ENCODE data around the gene RAP1GAP. TPM values are rescaled to one million over a fixed set of nuclear protein-coding genes. Genes with fewer than 3 reads are reported as not detected.

The RAP1GAP gene
- total and polyA plus RNA-seq, 4 donors, result 8.6 to 23.1 (median 11.3) TPM

DNA sequence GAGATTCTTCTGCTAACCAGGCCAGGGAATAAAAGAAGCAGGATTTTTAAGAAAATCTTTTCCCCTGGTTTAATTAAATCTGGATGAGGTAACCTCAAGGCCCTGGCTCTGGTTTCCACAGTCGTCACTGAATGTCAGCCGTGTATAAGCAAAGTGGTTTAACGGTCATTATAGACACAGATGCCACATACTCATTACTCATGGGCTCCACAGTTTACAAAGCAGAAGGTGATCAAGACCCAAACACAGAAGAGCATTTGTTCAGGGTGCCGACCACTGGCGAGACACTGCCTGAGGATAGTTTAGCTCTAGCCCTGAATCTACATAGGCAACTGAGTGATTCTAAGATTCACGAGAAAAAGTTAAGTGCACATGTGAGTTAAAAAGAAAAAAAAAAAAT is 27.8 kb upstream of the RAP1GAP start:
- no peak for DNase-seq (ENCODE audit: low spot score)
- 95% methylated on average over 6 of the region's 6 CpGs for WGBS
- Histone ChIP-seq H3K4me3 (ENCODE audit: low read depth in 1 of 3, low read length in 3 of 3) (no peak overlapping the region), H3K27ac (ENCODE audit: low read depth in 1 of 2, low read length in 2 of 2) (no peak overlapping the region), H3K27me3 (ENCODE audit: control insufficient read depth in 4 of 4, insufficient read depth in 4 of 4, low read length in 3 of 4) (no peaks in the 10 kb centered on the region), H3K4me1 (ENCODE audit: control insufficient read depth in 4 of 4, insufficient read depth in 4 of 4, low read length in 3 of 4) (no peaks in the 10 kb centered on the region), H3K9me3 (ENCODE audit: control insufficient read depth in 4 of 4, low read length in 3 of 4) (no peaks in the 10 kb centered on the region), H3K9ac (ENCODE audit: low read depth in 1 of 2, low read length in 2 of 2) (no peak overlapping the region), H3K36me3 (ENCODE audit: control insufficient read depth in 4 of 4, insufficient read depth in 3 of 4, low read depth in 1 of 4, low read length in 3 of 4) (peaks cover 10 to 33% (median 27%) of the 10 kb centered on the region in 4 donors)
- no peak for TF ChIP-seq GABPA (IDR thresholded peaks at IDR 0.05 in 1 of 2, conservative IDR thresholded peaks at IDR 0.05 in 1 of 2)
- TF ChIP-seq, protein P1, sequence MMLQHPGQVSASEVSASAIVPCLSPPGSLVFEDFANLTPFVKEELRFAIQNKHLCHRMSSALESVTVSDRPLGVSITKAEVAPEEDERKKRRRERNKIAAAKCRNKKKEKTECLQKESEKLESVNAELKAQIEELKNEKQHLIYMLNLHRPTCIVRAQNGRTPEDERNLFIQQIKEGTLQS (IDR thresholded peaks at IDR 0.05), result no peak
- no peak for TF ChIP-seq FOXA1 (IDR thresholded peaks at IDR 0.05)

DNA sequence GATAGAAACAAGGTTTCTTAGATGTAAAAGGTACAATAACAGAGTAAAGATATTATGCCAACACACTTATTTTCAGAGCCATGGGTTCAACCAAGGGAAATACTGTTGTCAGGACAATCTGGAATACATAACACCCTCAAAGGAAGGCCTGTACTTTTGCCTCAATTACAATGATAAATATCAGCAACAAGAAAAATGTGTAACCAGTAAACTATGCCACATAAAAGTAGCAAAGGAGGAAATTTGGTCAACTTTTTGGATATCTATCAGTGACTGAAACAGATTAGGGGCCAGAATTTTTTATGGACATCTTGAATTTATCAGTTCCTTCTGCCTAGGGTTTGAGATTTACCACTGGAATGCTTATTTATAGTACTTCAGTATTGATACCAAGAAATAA is 24.6 kb upstream of the RAP1GAP start:
- no peaks in the 10 kb centered on the region for H3K4me1 ChIP-seq (ENCODE audit: control insufficient read depth in 4 of 4, insufficient read depth in 4 of 4, low read length in 3 of 4)
- TF ChIP-seq RAD21 (IDR thresholded peaks at IDR 0.05) (no peak), YY1 (IDR thresholded peaks at IDR 0.05) (no peak), FOXA2 (IDR thresholded peaks at IDR 0.05) (no peak), GABPA (IDR thresholded peaks at IDR 0.05 in 1 of 2, conservative IDR thresholded peaks at IDR 0.05 in 1 of 2) (no peak), SP1 (IDR thresholded peaks at IDR 0.05) (no peak), NR2F2 (IDR thresholded peaks at IDR 0.05) (no peak)
- TF ChIP-seq, protein P2, sequence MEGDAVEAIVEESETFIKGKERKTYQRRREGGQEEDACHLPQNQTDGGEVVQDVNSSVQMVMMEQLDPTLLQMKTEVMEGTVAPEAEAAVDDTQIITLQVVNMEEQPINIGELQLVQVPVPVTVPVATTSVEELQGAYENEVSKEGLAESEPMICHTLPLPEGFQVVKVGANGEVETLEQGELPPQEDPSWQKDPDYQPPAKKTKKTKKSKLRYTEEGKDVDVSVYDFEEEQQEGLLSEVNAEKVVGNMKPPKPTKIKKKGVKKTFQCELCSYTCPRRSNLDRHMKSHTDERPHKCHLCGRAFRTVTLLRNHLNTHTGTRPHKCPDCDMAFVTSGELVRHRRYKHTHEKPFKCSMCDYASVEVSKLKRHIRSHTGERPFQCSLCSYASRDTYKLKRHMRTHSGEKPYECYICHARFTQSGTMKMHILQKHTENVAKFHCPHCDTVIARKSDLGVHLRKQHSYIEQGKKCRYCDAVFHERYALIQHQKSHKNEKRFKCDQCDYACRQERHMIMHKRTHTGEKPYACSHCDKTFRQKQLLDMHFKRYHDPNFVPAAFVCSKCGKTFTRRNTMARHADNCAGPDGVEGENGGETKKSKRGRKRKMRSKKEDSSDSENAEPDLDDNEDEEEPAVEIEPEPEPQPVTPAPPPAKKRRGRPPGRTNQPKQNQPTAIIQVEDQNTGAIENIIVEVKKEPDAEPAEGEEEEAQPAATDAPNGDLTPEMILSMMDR (IDR thresholded peaks at IDR 0.05; ENCODE audit: low read depth, low read length, missing input control), result no peak
- TF ChIP-seq, protein P3, sequence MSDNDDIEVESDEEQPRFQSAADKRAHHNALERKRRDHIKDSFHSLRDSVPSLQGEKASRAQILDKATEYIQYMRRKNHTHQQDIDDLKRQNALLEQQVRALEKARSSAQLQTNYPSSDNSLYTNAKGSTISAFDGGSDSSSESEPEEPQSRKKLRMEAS (IDR thresholded peaks at IDR 0.05), result no peak
- no peaks in the 10 kb centered on the region for H3K9me3 ChIP-seq (ENCODE audit: control insufficient read depth in 4 of 4, low read length in 3 of 4)
- DNase-seq (ENCODE audit: low spot score), result no peak
- H3K27ac ChIP-seq (ENCODE audit: low read depth in 1 of 2, low read length in 2 of 2), result no peak overlapping the region
- no peak overlapping the region for H3K9ac ChIP-seq (ENCODE audit: low read depth in 1 of 2, low read length in 2 of 2)
- no peaks in the 10 kb centered on the region for H3K27me3 ChIP-seq (ENCODE audit: control insufficient read depth in 4 of 4, insufficient read depth in 4 of 4, low read length in 3 of 4)
- H3K36me3 ChIP-seq (ENCODE audit: control insufficient read depth in 4 of 4, insufficient read depth in 3 of 4, low read depth in 1 of 4, low read length in 3 of 4), result peaks cover 8 to 34% (median 27%) of the 10 kb centered on the region in 4 donors
- H3K4me3 ChIP-seq (ENCODE audit: low read depth in 1 of 3, low read length in 3 of 3), result no peak overlapping the region

DNA sequence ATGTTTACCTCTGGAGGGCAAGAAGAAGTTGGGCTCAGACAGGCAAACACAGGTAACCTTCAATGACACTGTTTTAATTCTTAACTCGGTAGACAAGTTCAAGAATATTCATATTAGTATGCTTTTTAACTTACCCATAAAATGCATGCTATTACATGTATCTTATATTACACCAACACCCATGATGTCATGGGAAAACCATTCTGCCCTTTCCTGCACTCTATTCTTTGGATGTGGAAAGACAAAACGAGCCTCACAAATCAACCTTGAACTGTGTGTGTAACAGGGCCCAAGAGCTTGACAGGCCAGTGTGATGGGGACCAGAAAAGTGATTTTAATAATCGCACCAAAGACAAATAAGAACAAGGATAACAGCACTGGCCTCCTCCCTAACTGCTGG is 22.6 kb upstream of the RAP1GAP start:
- no peak for TF ChIP-seq EGR1 (IDR thresholded peaks at IDR 0.05; ENCODE audit: low read depth in 2 of 2)
- TF ChIP-seq, protein P4, sequence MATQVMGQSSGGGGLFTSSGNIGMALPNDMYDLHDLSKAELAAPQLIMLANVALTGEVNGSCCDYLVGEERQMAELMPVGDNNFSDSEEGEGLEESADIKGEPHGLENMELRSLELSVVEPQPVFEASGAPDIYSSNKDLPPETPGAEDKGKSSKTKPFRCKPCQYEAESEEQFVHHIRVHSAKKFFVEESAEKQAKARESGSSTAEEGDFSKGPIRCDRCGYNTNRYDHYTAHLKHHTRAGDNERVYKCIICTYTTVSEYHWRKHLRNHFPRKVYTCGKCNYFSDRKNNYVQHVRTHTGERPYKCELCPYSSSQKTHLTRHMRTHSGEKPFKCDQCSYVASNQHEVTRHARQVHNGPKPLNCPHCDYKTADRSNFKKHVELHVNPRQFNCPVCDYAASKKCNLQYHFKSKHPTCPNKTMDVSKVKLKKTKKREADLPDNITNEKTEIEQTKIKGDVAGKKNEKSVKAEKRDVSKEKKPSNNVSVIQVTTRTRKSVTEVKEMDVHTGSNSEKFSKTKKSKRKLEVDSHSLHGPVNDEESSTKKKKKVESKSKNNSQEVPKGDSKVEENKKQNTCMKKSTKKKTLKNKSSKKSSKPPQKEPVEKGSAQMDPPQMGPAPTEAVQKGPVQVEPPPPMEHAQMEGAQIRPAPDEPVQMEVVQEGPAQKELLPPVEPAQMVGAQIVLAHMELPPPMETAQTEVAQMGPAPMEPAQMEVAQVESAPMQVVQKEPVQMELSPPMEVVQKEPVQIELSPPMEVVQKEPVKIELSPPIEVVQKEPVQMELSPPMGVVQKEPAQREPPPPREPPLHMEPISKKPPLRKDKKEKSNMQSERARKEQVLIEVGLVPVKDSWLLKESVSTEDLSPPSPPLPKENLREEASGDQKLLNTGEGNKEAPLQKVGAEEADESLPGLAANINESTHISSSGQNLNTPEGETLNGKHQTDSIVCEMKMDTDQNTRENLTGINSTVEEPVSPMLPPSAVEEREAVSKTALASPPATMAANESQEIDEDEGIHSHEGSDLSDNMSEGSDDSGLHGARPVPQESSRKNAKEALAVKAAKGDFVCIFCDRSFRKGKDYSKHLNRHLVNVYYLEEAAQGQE (IDR thresholded peaks at IDR 0.05), result no peak
- TF ChIP-seq, protein P1 (IDR thresholded peaks at IDR 0.05), result no peak
- TF ChIP-seq GABPA (IDR thresholded peaks at IDR 0.05 in 1 of 2, conservative IDR thresholded peaks at IDR 0.05 in 1 of 2), result no peak
- no peak for TF ChIP-seq FOXA1 (IDR thresholded peaks at IDR 0.05)
- TF ChIP-seq RXRA (IDR thresholded peaks at IDR 0.05), result no peak
- no peak for TF ChIP-seq TAF1 (conservative IDR thresholded peaks at IDR 0.05)
- no peak for TF ChIP-seq HNF4G (IDR thresholded peaks at IDR 0.05)
- TF ChIP-seq NR2F2 (IDR thresholded peaks at IDR 0.05), result no peak
- no peak for TF ChIP-seq HNF4A (conservative IDR thresholded peaks at IDR 0.05)
- H3K4me1 ChIP-seq (ENCODE audit: control insufficient read depth in 4 of 4, insufficient read depth in 4 of 4, low read length in 3 of 4), result no peaks in the 10 kb centered on the region
- no peak overlapping the region for H3K27ac ChIP-seq (ENCODE audit: low read depth in 1 of 2, low read length in 2 of 2)
- no peaks in the 10 kb centered on the region for H3K27me3 ChIP-seq (ENCODE audit: control insufficient read depth in 4 of 4, insufficient read depth in 4 of 4, low read length in 3 of 4)
- no peak overlapping the region for H3K4me3 ChIP-seq (ENCODE audit: low read depth in 1 of 3, low read length in 3 of 3)
- H3K36me3 ChIP-seq (ENCODE audit: control insufficient read depth in 4 of 4, insufficient read depth in 3 of 4, low read depth in 1 of 4, low read length in 3 of 4), result peaks cover 6 to 44% (median 35%) of the 10 kb centered on the region in 4 donors
- WGBS, result 89% methylated on average over 3 of the region's 3 CpGs
- no peak overlapping the region for H3K9ac ChIP-seq (ENCODE audit: low read depth in 1 of 2, low read length in 2 of 2)
- no peaks in the 10 kb centered on the region for H3K9me3 ChIP-seq (ENCODE audit: control insufficient read depth in 4 of 4, low read length in 3 of 4)
- no peak for DNase-seq (ENCODE audit: low spot score)

Data from liver (tissue), 9 donors.